Hepatocyte (in vitro differentiated cells): Measurements from ENCODE around the gene PHETA1. TPM values are rescaled to one million over a fixed set of nuclear protein-coding genes. Genes with fewer than 3 reads are reported as not detected.

Experiments
- DNase-seq: peaks from one replicate; pipeline ENCODE4 v3.0.0-alpha.2; 2016; ENCODE audit warnings: low spot score
- H2AFZ ChIP-seq: fragments of 200-600 bp; sonication (generic); 2 replicates; pipeline ENCODE4 v1.6.0; 2016; ENCODE audit warnings: antibody characterized with exemption, mild to moderate bottlenecking
- H3K27ac ChIP-seq: fragments of 200-600 bp; sonication (generic); 2 replicates; pipeline ENCODE4 v1.5.1; 2016; ENCODE audit warnings: mild to moderate bottlenecking
- H3K27me3 ChIP-seq: fragments of 200-600 bp; sonication (generic); 2 replicates; pipeline ENCODE4 v1.6.1; 2016
- H3K36me3 ChIP-seq: fragments of 200-600 bp; sonication (generic); replicated peaks from 2 replicates; pipeline ENCODE4 v1.5.1; 2016; ENCODE audit warnings: low read depth; ENCODE audit not compliant: insufficient read depth
- H3K4me1 ChIP-seq: fragments of 200-600 bp; sonication (generic); 2 replicates; pipeline ENCODE4 v1.5.1; 2016; ENCODE audit warnings: mild to moderate bottlenecking, moderate library complexity; ENCODE audit not compliant: insufficient read depth
- H3K4me2 ChIP-seq: fragments of 200-600 bp; sonication (generic); 2 replicates; pipeline ENCODE4 v1.6.0; 2016
- H3K4me3 ChIP-seq: fragments of 200-600 bp; sonication (generic); 2 replicates; pipeline ENCODE4 v1.5.1; 2016; ENCODE audit warnings: mild to moderate bottlenecking
- H3K79me2 ChIP-seq: fragments of 200-600 bp; sonication (generic); 2 replicates; pipeline ENCODE4 v1.6.0; 2017; ENCODE audit warnings: mild to moderate bottlenecking
- H3K9me2 ChIP-seq: fragments of 200-600 bp; sonication (generic); replicated peaks from 2 replicates; pipeline ENCODE4 v1.6.0; 2017; ENCODE audit warnings: mild to moderate bottlenecking; ENCODE audit not compliant: insufficient read depth
- H3K9me3 ChIP-seq: fragments of 200-600 bp; sonication (generic); 2 replicates; pipeline ENCODE4 v1.5.1; 2016; ENCODE audit warnings: low read depth, mild to moderate bottlenecking
- H4K20me1 ChIP-seq: fragments of 200-600 bp; sonication (generic); 2 replicates; pipeline ENCODE4 v1.6.0; 2016; ENCODE audit warnings: mild to moderate bottlenecking; ENCODE audit not compliant: insufficient read depth, poor library complexity, severe bottlenecking
- CTCF ChIP-seq: fragments of 200-600 bp; sonication (generic); IDR thresholded peaks from 2 replicates; pipeline ENCODE4 v1.5.1; 2016; ENCODE audit warnings: antibody characterized with exemption, mild to moderate bottlenecking; ENCODE audit not compliant: poor library complexity
- EZH2 ChIP-seq: fragments of 200-600 bp; sonication (generic); IDR thresholded peaks from 2 replicates; pipeline ENCODE4 v1.6.1; 2016; ENCODE audit warnings: antibody characterized with exemption, mild to moderate bottlenecking, borderline replicate concordance
- EZH2phosphoT487 ChIP-seq: fragments of 200-600 bp; sonication (generic); IDR thresholded peaks from one replicate; pipeline ENCODE4 v1.6.1; 2018; ENCODE audit warnings: antibody characterized with exemption, mild to moderate bottlenecking, low read depth, moderate library complexity; ENCODE audit not compliant: unreplicated experiment, severe bottlenecking
- WGBS: methylation state at CpG from one replicate; pipeline ENCODE4 v1.1.6; 2016; ENCODE audit warnings: low lambda C conversion rate; ENCODE audit errors: missing lambda C conversion rate; 5-methylcytosine and 5-hydroxymethylcytosine counted together
- polyA plus RNA-seq: library from polyadenylated mRNA; unstranded; fragments of >200 nt; fragmentation: Nextera tagmentation; extraction: Ambion mirVana; gene quantifications from 2 replicates; pipeline ENCODE4 v1.2.1, GENCODE V29; 2016
- total RNA-seq: library from RNA; depleted of rRNA; stranded (reverse); fragments of >200 nt; gene quantifications from 2 replicates; pipeline ENCODE4 v1.2.3, GENCODE V29; 2014

The PHETA1 gene
- total and polyA plus RNA-seq, 2 experiments from 2014 or later = 24.6 to 30.9 TPM

GRCh38 chr12:111320258-111321050 lies 48.4 kb downstream of the PHETA1 start:
- H3K27ac ChIP-seq = no peak overlapping the region
- no peak overlapping the region for H3K4me2 ChIP-seq
- no peaks in the 10 kb centered on the region for H3K9me3 ChIP-seq
- 97% methylated on average over 60 of the region's 67 CpGs for WGBS
- H3K36me3 ChIP-seq = no peaks in the 10 kb centered on the region
- H3K9me2 ChIP-seq = no peaks in the 10 kb centered on the region
- H2AFZ ChIP-seq = no peak overlapping the region
- no peaks in the 10 kb centered on the region for H3K79me2 ChIP-seq
- TF ChIP-seq CTCF = no peak
- no peak for TF ChIP-seq EZH2phosphoT487
- TF ChIP-seq EZH2 = no peak
- no peaks in the 10 kb centered on the region for H3K4me1 ChIP-seq
- H3K27me3 ChIP-seq = no peaks in the 10 kb centered on the region
- H4K20me1 ChIP-seq = no peaks in the 10 kb centered on the region
- no peak for DNase-seq
- H3K4me3 ChIP-seq = no peak overlapping the region

- H3K79me2 ChIP-seq = no peaks in the 10 kb centered on the region
- no peaks in the 10 kb centered on the region for H3K27me3 ChIP-seq
- H3K9me3 ChIP-seq = no peaks in the 10 kb centered on the region
- H3K4me1 ChIP-seq = no peaks in the 10 kb centered on the region
- WGBS = 93% methylated on average over 22 of the region's 32 CpGs
- no peaks in the 10 kb centered on the region for H3K36me3 ChIP-seq
- H3K4me2 ChIP-seq = no peak overlapping the region
- H3K9me2 ChIP-seq = no peaks in the 10 kb centered on the region
- H2AFZ ChIP-seq = no peak overlapping the region
- no peak overlapping the region for H3K4me3 ChIP-seq
- H3K27ac ChIP-seq = no peak overlapping the region
- TF ChIP-seq CTCF (no peak), EZH2phosphoT487 (no peak), EZH2 (no peak)
- no peak for DNase-seq
- H4K20me1 ChIP-seq = no peaks in the 10 kb centered on the region
These were observed 49.2 kb downstream of the PHETA1 start for GRCh38 chr12:111319600-111320257.

GRCh38 chr12:111318450-111318849 lies 50.4 kb downstream of the PHETA1 start:
- H3K4me3 ChIP-seq = no peak overlapping the region
- H3K9me3 ChIP-seq = no peaks in the 10 kb centered on the region
- 92% methylated on average over 6 of the region's 6 CpGs for WGBS
- H3K27ac ChIP-seq = no peak overlapping the region
- H3K27me3 ChIP-seq = no peaks in the 10 kb centered on the region
- H4K20me1 ChIP-seq = no peaks in the 10 kb centered on the region
- DNase-seq = no peak
- no peaks in the 10 kb centered on the region for H3K79me2 ChIP-seq
- no peaks in the 10 kb centered on the region for H3K36me3 ChIP-seq
- H2AFZ ChIP-seq = no peak overlapping the region
- H3K4me1 ChIP-seq = no peaks in the 10 kb centered on the region
- no peaks in the 10 kb centered on the region for H3K9me2 ChIP-seq
- no peak for TF ChIP-seq EZH2phosphoT487
- no peak for TF ChIP-seq EZH2
- no peak for TF ChIP-seq CTCF
- H3K4me2 ChIP-seq = no peak overlapping the region
